ENCODE measurements around the gene LRRK1.

LRRK1 gene

GRCh38 chr15:101018450-101018849 is 99.3 kb downstream of the LRRK1 start:
- peaks cover 20% of the 10 kb centered on the region for H3K36me3 ChIP-seq (replicated peaks)
- in situ Hi-C loops (cut with MboI; ENCODE audit: low sequenced_read_pairs): loop anchor here (5.0 kb wide), 1 partner anchor 239 kb away; no protein-coding TSS in a partner anchor
- no peaks in the 10 kb centered on the region for H3K27me3 ChIP-seq (ENCODE audit: low read depth)
- no peak for DNase-seq (ENCODE audit: low spot score in 2 of 2)
- H3K9me3 ChIP-seq: no peaks in the 10 kb centered on the region
- no peaks in the 10 kb centered on the region for H3K4me1 ChIP-seq
- no peak overlapping the region for H3K4me3 ChIP-seq

- in situ Hi-C loops (cut with MboI; ENCODE audit: low sequenced_read_pairs): loop anchor here (5.0 kb wide), 1 partner anchor 238 kb away; no protein-coding TSS in a partner anchor
- Histone ChIP-seq H3K36me3 (replicated peaks) (peaks cover 19% of the 10 kb centered on the region), H3K27me3 (ENCODE audit: low read depth) (no peaks in the 10 kb centered on the region), H3K4me3 (no peak overlapping the region), H3K9me3 (no peaks in the 10 kb centered on the region), H3K4me1 (no peaks in the 10 kb centered on the region)
- no peak for DNase-seq (ENCODE audit: low spot score in 2 of 2)
These were observed 100.3 kb downstream of the LRRK1 start for GRCh38 chr15:101019366-101019896.

- H3K9me3 ChIP-seq: no peaks in the 10 kb centered on the region
- in situ Hi-C loops (cut with MboI; ENCODE audit: low sequenced_read_pairs): no loop called here
- no peaks in the 10 kb centered on the region for H3K27me3 ChIP-seq (ENCODE audit: low read depth)
- no peaks in the 10 kb centered on the region for H3K4me1 ChIP-seq
- no peak for DNase-seq (ENCODE audit: low spot score in 2 of 2)
- H3K36me3 ChIP-seq (replicated peaks): peaks cover 11% of the 10 kb centered on the region
- no peak overlapping the region for H3K4me3 ChIP-seq
These were observed 101.3 kb downstream of the LRRK1 start for GRCh38 chr15:101020451-101020850.

GRCh38 chr15:101020945-101021344 is 101.8 kb downstream of the LRRK1 start:
- H3K9me3 ChIP-seq: no peaks in the 10 kb centered on the region
- no peak overlapping the region for H3K4me3 ChIP-seq
- no peak for DNase-seq (ENCODE audit: low spot score in 2 of 2)
- peaks cover 10% of the 10 kb centered on the region for H3K36me3 ChIP-seq (replicated peaks)
- H3K4me1 ChIP-seq: no peaks in the 10 kb centered on the region
- in situ Hi-C loops (cut with MboI; ENCODE audit: low sequenced_read_pairs): no loop called here
- H3K27me3 ChIP-seq (ENCODE audit: low read depth): no peaks in the 10 kb centered on the region

- in situ Hi-C loops (cut with MboI; ENCODE audit: low sequenced_read_pairs): no loop called here
These were observed 103.1 kb downstream of the LRRK1 start for GRCh38 chr15:101022306-101022705.

GRCh38 chr15:101022876-101023275 is 103.7 kb downstream of the LRRK1 start:
- no peaks in the 10 kb centered on the region for H3K9me3 ChIP-seq
- H3K27me3 ChIP-seq (ENCODE audit: low read depth): no peaks in the 10 kb centered on the region
- H3K4me1 ChIP-seq: no peaks in the 10 kb centered on the region
- in situ Hi-C loops (cut with MboI; ENCODE audit: low sequenced_read_pairs): no loop called here
- H3K36me3 ChIP-seq (replicated peaks): peaks cover 3% of the 10 kb centered on the region; the same call in 1 of the 2 replicates
- H3K4me3 ChIP-seq: no peak overlapping the region
- DNase-seq (ENCODE audit: low spot score in 2 of 2): no peak

More at GRCh38 chr15:101022306-101022705, 103.1 kb downstream of the LRRK1 start:
- DNase-seq (ENCODE audit: low spot score in 2 of 2): no peak
- no peak overlapping the region for H3K4me3 ChIP-seq
- peaks cover 2% of the 10 kb centered on the region; the same call in 1 of the 2 replicates for H3K36me3 ChIP-seq (replicated peaks)
- no peaks in the 10 kb centered on the region for H3K27me3 ChIP-seq (ENCODE audit: low read depth)
- H3K4me1 ChIP-seq: no peaks in the 10 kb centered on the region
- no peaks in the 10 kb centered on the region for H3K9me3 ChIP-seq

GRCh38 chr15:101023501-101024072 is 104.4 kb downstream of the LRRK1 start:
- Histone ChIP-seq H3K4me3 (no peak overlapping the region), H3K36me3 (replicated peaks) (peaks cover 9% of the 10 kb centered on the region), H3K4me1 (no peaks in the 10 kb centered on the region), H3K27me3 (ENCODE audit: low read depth) (no peaks in the 10 kb centered on the region), H3K9me3 (no peaks in the 10 kb centered on the region)
- in situ Hi-C loops (cut with MboI; ENCODE audit: low sequenced_read_pairs): no loop called here
- DNase-seq (ENCODE audit: low spot score in 2 of 2): no peak

GRCh38 chr15:101024073-101024695 is 105.0 kb downstream of the LRRK1 start:
- no peak for DNase-seq (ENCODE audit: low spot score in 2 of 2)
- Histone ChIP-seq H3K4me1 (no peaks in the 10 kb centered on the region), H3K36me3 (replicated peaks) (peaks cover 12% of the 10 kb centered on the region), H3K9me3 (no peaks in the 10 kb centered on the region), H3K27me3 (ENCODE audit: low read depth) (no peaks in the 10 kb centered on the region), H3K4me3 (no peak overlapping the region)
- in situ Hi-C loops (cut with MboI; ENCODE audit: low sequenced_read_pairs): no loop called here

GRCh38 chr15:101024706-101025500 is 105.7 kb downstream of the LRRK1 start:
- H3K9me3 ChIP-seq: no peaks in the 10 kb centered on the region
- no peak for DNase-seq (ENCODE audit: low spot score in 2 of 2)
- H3K27me3 ChIP-seq (ENCODE audit: low read depth): no peaks in the 10 kb centered on the region
- H3K4me1 ChIP-seq: no peaks in the 10 kb centered on the region
- no peak overlapping the region for H3K4me3 ChIP-seq
- in situ Hi-C loops (cut with MboI; ENCODE audit: low sequenced_read_pairs): no loop called here
- peaks cover 13% of the 10 kb centered on the region for H3K36me3 ChIP-seq (replicated peaks)

- no peaks in the 10 kb centered on the region for H3K4me1 ChIP-seq
- in situ Hi-C loops (cut with MboI; ENCODE audit: low sequenced_read_pairs): no loop called here
- no peaks in the 10 kb centered on the region for H3K9me3 ChIP-seq
- DNase-seq (ENCODE audit: low spot score in 2 of 2): no peak
- H3K4me3 ChIP-seq: no peak overlapping the region
- peaks cover 13% of the 10 kb centered on the region for H3K36me3 ChIP-seq (replicated peaks)
- H3K27me3 ChIP-seq (ENCODE audit: low read depth): no peaks in the 10 kb centered on the region
These were observed 106.3 kb downstream of the LRRK1 start for GRCh38 chr15:101025501-101025885.

GRCh38 chr15:101025896-101026631 is 106.9 kb downstream of the LRRK1 start:
- no peaks in the 10 kb centered on the region for H3K27me3 ChIP-seq (ENCODE audit: low read depth)
- no peaks in the 10 kb centered on the region for H3K4me1 ChIP-seq
- peaks cover 13% of the 10 kb centered on the region for H3K36me3 ChIP-seq (replicated peaks)
- no peak for DNase-seq (ENCODE audit: low spot score in 2 of 2)
- H3K4me3 ChIP-seq: no peak overlapping the region
- no peaks in the 10 kb centered on the region for H3K9me3 ChIP-seq
- in situ Hi-C loops (cut with MboI; ENCODE audit: low sequenced_read_pairs): no loop called here

- in situ Hi-C loops (cut with MboI; ENCODE audit: low sequenced_read_pairs): no loop called here
- no peaks in the 10 kb centered on the region for H3K27me3 ChIP-seq (ENCODE audit: low read depth)
- H3K9me3 ChIP-seq: no peaks in the 10 kb centered on the region
- H3K4me3 ChIP-seq: no peak overlapping the region
- peaks cover 13% of the 10 kb centered on the region for H3K36me3 ChIP-seq (replicated peaks)
- no peak for DNase-seq (ENCODE audit: low spot score in 2 of 2)
- H3K4me1 ChIP-seq: no peaks in the 10 kb centered on the region
These were observed 107.6 kb downstream of the LRRK1 start for GRCh38 chr15:101026656-101027272.

- DNase-seq (ENCODE audit: low spot score in 2 of 2): no peak
- no peaks in the 10 kb centered on the region for H3K9me3 ChIP-seq
- H3K36me3 ChIP-seq (replicated peaks): peaks cover 13% of the 10 kb centered on the region
- H3K4me3 ChIP-seq: no peak overlapping the region
- no peaks in the 10 kb centered on the region for H3K27me3 ChIP-seq (ENCODE audit: low read depth)
- in situ Hi-C loops (cut with MboI; ENCODE audit: low sequenced_read_pairs): no loop called here
- H3K4me1 ChIP-seq: no peaks in the 10 kb centered on the region
These were observed 108.2 kb downstream of the LRRK1 start for GRCh38 chr15:101027273-101027901.

Data from HAP-1 (cell line).